ENCODE data around the gene ARID1B.

DNA sequence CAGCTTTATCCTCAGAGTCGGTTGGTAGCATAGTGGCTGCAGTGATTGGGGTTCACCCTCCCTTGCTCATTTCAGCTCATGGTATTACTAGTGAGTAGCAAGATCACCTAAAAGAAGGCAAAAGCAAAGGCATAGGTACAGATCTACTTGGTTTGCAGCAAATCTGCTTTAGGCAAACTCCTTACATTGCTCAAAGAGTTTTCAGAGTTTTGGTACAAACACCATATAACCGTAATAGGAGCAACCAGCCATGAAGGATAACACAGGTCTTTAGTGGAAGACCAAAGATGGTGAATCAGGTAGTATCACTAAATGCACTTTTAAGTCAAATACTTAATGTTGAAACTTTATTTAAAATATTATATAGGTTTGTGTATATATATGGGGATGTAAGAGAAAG is 172.9 kb downstream of the ARID1B start:
- TF ChIP-seq, protein P1, sequence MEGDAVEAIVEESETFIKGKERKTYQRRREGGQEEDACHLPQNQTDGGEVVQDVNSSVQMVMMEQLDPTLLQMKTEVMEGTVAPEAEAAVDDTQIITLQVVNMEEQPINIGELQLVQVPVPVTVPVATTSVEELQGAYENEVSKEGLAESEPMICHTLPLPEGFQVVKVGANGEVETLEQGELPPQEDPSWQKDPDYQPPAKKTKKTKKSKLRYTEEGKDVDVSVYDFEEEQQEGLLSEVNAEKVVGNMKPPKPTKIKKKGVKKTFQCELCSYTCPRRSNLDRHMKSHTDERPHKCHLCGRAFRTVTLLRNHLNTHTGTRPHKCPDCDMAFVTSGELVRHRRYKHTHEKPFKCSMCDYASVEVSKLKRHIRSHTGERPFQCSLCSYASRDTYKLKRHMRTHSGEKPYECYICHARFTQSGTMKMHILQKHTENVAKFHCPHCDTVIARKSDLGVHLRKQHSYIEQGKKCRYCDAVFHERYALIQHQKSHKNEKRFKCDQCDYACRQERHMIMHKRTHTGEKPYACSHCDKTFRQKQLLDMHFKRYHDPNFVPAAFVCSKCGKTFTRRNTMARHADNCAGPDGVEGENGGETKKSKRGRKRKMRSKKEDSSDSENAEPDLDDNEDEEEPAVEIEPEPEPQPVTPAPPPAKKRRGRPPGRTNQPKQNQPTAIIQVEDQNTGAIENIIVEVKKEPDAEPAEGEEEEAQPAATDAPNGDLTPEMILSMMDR (conservative IDR thresholded peaks at IDR 0.05), result no peak
- no peak for TF ChIP-seq ZFX (IDR thresholded peaks at IDR 0.05)
